KG1 (cell line): ENCODE results near the gene FLNA.
"Not testable (repeated sequence)": the region's sequence is repeated elsewhere in the genome, so short reads cannot be mapped to it uniquely, and the experiment has no call there.

ENCODE experiments used
- DNase-seq: peaks from one replicate; lab custom pipeline; 2025; lab: John Stamatoyannopoulos, UW

Gene FLNA, protein sequence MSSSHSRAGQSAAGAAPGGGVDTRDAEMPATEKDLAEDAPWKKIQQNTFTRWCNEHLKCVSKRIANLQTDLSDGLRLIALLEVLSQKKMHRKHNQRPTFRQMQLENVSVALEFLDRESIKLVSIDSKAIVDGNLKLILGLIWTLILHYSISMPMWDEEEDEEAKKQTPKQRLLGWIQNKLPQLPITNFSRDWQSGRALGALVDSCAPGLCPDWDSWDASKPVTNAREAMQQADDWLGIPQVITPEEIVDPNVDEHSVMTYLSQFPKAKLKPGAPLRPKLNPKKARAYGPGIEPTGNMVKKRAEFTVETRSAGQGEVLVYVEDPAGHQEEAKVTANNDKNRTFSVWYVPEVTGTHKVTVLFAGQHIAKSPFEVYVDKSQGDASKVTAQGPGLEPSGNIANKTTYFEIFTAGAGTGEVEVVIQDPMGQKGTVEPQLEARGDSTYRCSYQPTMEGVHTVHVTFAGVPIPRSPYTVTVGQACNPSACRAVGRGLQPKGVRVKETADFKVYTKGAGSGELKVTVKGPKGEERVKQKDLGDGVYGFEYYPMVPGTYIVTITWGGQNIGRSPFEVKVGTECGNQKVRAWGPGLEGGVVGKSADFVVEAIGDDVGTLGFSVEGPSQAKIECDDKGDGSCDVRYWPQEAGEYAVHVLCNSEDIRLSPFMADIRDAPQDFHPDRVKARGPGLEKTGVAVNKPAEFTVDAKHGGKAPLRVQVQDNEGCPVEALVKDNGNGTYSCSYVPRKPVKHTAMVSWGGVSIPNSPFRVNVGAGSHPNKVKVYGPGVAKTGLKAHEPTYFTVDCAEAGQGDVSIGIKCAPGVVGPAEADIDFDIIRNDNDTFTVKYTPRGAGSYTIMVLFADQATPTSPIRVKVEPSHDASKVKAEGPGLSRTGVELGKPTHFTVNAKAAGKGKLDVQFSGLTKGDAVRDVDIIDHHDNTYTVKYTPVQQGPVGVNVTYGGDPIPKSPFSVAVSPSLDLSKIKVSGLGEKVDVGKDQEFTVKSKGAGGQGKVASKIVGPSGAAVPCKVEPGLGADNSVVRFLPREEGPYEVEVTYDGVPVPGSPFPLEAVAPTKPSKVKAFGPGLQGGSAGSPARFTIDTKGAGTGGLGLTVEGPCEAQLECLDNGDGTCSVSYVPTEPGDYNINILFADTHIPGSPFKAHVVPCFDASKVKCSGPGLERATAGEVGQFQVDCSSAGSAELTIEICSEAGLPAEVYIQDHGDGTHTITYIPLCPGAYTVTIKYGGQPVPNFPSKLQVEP (N-terminal part only)

DNA sequence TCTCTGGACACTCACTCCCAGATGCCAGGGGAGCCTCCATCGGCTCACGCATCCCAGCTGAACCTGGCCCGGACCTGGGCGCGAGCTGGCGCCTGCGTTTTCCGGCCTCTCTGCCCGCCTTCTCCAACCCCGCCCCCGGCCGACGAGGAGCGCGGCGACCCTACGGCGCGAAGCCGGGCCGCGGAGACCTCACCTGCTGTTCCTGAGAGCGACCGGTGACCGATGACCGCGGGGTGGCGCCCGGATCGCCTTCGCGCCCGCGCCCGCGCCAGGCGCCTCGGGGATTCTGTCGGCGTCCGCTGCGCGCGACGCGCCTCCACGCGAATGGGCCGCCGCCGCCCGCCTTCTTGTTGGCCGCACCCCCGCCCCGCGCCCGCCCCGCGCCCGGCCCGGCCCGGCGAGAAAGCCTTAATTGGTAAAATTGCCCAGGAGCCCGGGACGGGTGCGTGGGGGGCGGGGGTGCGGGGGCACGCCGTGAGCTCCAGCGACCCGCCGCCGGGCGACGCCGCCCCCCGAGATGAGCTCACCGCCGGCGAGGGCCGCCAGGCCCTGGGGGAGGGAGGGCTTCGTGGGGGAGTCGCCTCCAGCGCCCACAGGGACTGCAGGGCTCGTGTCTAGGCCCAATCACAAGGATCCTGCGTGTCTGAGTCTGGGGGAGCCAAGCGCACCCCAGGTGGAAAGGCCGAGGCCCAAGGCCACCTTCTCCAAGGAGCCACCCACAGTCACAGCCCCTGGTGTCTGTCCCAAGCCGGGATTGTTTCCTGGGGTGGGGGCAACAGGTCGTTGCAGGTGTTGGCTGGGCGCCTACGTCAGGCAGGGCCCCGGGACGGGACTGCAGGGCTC, at the start of gene FLNA:
TSS of gene FLNA (minus strand) at position 322 of the 843 bp plus-strand sequence. CDS start 3,389 bp downstream, outside the sequence.
- DNase-seq, result no peak

DNA sequence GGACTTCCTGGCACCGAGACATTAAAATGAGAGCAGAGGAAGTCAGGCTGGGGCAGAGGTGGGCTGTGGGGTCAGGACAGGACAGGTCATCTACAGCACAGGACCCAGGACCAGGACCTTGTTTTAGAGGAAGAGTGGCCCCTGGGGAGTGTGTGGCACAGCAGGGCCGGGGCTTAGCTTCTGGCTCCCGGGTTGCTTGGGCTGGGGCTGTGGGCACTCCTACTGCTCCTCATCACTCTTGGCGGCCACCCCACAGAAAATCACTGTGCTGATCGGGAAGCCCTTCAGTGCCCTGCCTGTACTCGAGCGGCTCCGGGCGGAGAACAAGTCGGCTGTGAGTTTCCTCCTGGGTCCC, 45.9 kb upstream of the FLNA start:
- DNase-seq, result no peak

DNA sequence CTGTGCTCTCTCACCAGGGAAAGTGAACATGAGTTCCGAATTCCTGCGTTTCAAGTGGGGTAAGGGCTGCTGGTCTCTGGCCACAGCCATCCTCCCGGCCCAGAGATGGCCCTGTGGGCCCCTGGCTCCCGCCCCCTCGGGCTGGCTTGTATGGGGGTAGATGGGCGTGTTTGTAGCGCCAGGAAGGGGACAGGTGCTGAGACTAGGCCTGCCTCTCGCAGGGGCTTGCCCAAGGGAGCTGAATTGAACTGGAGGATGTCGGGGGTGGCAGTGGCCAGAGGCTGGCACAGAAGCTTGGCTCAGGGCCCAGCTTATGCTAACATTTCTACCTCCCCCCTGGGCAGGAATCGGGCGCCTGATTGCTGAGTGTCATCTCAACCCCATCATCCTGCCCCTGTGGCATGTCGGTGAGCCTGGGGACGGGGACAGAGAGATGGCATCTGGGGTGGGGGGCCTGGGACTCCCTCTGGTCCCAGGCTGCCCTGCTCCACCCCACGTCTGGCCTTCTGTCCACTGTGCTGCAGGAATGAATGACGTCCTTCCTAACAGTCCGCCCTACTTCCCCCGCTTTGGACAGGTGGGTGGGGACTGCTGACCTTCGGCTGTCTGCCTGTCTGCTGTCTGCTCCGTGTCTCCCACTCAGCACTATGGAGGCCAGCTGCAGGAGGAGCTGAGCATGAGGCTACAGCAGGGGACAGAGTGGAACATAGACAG, 45.4 kb upstream of the FLNA start:
- DNase-seq, result no peak

DNA sequence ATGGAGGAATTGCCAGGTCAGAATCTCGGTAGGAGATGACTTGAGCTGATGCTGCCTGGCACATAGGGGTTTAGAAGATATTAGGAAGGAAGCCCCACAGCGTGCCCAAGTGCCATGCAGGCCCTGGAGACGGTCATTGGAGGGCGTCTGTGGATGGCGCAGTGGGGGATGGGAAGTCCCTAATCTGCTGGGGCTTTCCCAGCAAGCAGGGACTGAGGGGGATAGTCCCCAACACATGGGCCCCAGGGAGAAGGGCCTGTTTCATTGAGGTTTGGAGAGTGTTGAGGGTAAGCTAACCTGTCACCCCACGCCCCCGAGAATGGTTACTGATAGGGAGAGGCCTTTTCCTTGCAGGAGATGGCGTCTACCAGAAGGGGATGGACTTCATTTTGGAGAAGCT, 44.8 kb upstream of the FLNA start:
- no peak for DNase-seq

- DNase-seq, result no peak
These were observed 42.7 kb upstream of the FLNA start for GRCh38 chrX:154417157-154417556.

DNA sequence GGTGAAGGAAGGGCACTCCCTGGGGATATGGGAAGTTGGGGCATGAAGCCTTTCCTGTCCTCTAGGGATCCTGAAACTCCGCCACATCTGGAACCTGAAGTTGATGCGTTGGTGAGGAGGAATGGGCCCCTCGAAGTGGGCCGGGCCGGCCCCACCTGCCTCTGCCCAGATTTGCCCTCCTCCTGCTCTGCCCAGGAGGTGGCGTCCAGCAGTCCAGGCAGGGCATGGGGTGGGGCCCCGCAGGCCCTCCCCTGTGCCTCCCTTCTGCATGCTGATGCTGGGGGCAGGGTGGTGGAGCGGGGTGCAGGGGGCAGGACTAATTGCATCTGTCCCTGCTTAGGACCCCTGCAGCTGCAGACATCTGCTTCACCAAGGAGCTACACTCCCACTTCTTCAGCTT, 38.7 kb upstream of the FLNA start:
- no peak for DNase-seq

DNA sequence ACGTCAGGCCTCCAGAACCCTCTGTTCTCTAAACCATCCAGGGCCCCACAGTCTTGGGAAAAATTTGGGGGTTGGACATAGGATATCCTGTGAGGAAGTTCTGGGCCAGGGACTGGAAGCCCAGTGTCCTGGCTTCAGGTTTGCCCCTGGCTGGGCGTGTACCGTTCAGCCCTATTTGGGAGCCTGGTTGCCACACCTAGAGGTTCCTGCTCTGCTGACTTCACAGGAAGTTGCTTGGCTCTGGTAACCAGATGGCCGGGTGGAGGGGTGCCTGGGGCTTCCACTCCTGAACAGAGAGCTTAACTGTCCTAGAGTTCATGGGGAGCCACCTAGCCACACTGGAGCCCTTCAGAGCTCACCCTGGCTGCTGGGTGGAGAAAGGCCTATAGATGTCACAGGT, 38.0 kb upstream of the FLNA start:
- no peak for DNase-seq

- DNase-seq, result no peak
These were observed 37.5 kb upstream of the FLNA start for GRCh38 chrX:154411981-154412340.

GRCh38 chrX:154409222-154409871, 34.9 kb upstream of the FLNA start, which contains the start of gene DNASE1L1:
Gene DNASE1L1, minus strand, starts transcription at chrX:154409254. Its CDS starts 3,686 bp downstream, at chrX:154405568.
- no peak for DNase-seq

- no peak for DNase-seq
These were observed 34.3 kb upstream of the FLNA start for GRCh38 chrX:154408659-154409221.

DNA sequence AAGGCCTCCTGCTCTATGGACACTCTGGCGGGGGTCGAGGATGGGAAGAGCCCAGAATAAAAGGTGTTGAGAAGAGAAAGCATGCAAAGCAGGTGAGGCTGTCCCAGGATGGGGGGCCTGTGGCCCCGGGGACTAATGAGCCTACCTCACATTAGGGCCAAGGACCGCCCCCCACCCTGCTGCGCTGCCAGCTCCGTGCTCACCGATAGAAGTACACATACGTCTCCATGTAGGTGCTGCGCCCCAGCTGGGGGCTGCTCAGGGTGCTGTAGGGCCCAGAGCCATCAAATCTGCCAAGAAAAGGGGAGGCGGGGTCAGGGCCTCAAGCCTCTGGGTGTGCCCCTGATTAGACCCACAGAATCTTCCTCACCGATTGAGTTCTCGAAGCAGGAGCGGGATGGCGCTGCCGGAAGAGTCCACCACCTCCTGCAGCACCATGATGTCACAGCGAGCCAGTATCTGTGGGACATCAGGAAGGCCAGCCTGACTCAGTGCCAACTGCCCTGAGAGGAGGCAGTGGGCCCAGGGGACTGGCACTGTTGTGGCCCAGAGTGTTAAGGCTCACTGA, 30.3 kb upstream of the FLNA start:
- DNase-seq, result no peak

- DNase-seq, result no peak
These were observed 29.4 kb upstream of the FLNA start for GRCh38 chrX:154403858-154404257.

DNA sequence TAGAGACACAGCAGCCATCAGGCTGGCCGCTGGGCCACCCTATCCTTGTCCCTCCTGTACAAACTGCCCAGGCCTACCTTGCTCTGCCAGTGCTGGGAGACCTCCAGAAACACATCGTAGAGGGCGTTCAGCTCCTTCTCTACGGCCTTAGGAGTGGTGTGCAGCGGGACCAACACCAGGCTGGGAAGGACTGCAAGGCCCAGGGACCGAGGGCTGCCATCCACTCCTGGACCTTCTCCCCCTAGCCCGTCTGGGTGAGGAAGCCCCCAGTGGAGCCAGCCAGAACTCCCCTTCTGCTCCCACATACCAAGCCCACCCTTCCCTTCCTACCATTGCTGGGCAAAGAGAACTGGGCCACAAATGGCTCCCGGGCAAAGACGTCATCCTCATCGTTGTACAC, 28.8 kb upstream of the FLNA start:
- DNase-seq, result no peak

- DNase-seq, result no peak
These were observed 28.2 kb upstream of the FLNA start for GRCh38 chrX:154402622-154403127.

GRCh38 chrX:154401918-154402621, 27.6 kb upstream of the FLNA start:
- no peak for DNase-seq

GRCh38 chrX:154401045-154401799, 26.8 kb upstream of the FLNA start:
- DNase-seq, result no peak

DNA sequence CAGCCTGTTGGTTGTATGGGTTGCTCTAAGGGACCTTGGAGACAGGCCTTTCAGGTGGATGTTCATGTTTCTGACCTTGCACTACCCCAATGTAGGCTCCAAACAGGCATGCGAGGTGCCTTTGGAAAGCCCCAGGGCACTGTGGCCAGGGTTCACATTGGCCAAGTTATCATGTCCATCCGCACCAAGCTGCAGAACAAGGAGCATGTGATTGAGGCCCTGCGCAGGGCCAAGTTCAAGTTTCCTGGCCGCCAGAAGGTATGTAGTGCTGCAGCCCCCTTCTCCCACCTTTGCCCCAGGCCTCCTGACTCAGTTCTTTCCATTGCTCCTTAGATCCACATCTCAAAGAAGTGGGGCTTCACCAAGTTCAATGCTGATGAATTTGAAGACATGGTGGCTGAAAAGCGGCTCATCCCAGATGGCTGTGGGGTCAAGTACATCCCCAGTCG, 26.0 kb upstream of the FLNA start:
- not testable (repeated sequence) for DNase-seq
